GM13976 (cell line): ENCODE measurements around the gene BRICD5.

Experiments
- DNase-seq: peaks from one replicate; pipeline ENCODE4 v3.0.0; 2012; ENCODE audit warnings: low spot score
- CTCF ChIP-seq: IDR thresholded peaks from 2 replicates; pipeline ENCODE4 v1.5.1; 2012; ENCODE audit warnings: borderline replicate concordance, mild to moderate bottlenecking; ENCODE audit not compliant: insufficient read depth; ENCODE audit errors: extremely low read depth, missing control alignments, control extremely low read depth
- in situ Hi-C: fragments of 300-500 bp; cut with MboI; formaldehyde crosslinking; loops from one replicate; pipeline ENCODE4 v1.12.0; 2022; ENCODE audit warnings: low sequenced_read_pairs, mixed read lengths, inconsistent platforms; ENCODE audit not compliant: unreplicated experiment

BRICD5 gene

GRCh38 chr16:2177101-2177500 is 33.6 kb downstream of the BRICD5 start:
- in situ Hi-C loops: no loop called here
- DNase-seq: no peak
- no peak for TF ChIP-seq CTCF

GRCh38 chr16:2176047-2176446 is 34.6 kb downstream of the BRICD5 start:
- DNase-seq: no peak
- in situ Hi-C loops: no loop called here
- TF ChIP-seq CTCF: no peak

GRCh38 chr16:2175454-2175853 is 35.2 kb downstream of the BRICD5 start:
- TF ChIP-seq CTCF: no peak
- DNase-seq: no peak
- in situ Hi-C loops: no loop called here

- TF ChIP-seq CTCF: no peak
- in situ Hi-C loops: no loop called here
- DNase-seq: no peak
Observed at GRCh38 chr16:2174396-2175131, 36.1 kb downstream of the BRICD5 start.

- in situ Hi-C loops: no loop called here
- DNase-seq: no peak
- TF ChIP-seq CTCF: no peak
Observed at GRCh38 chr16:2173916-2174315, 36.7 kb downstream of the BRICD5 start.

- no peak for DNase-seq
- no peak for TF ChIP-seq CTCF
- in situ Hi-C loops: no loop called here
Observed at GRCh38 chr16:2173366-2173765, 37.3 kb downstream of the BRICD5 start.

- TF ChIP-seq CTCF: no peak
- in situ Hi-C loops: no loop called here
- no peak for DNase-seq
Observed at GRCh38 chr16:2172688-2173335, 37.9 kb downstream of the BRICD5 start.
